ENCODE results near the gene PAPSS1.
"Not testable (repeated sequence)": the region's sequence is repeated elsewhere in the genome, so short reads cannot be mapped to it uniquely, and the experiment has no call there.

Gene PAPSS1

DNA sequence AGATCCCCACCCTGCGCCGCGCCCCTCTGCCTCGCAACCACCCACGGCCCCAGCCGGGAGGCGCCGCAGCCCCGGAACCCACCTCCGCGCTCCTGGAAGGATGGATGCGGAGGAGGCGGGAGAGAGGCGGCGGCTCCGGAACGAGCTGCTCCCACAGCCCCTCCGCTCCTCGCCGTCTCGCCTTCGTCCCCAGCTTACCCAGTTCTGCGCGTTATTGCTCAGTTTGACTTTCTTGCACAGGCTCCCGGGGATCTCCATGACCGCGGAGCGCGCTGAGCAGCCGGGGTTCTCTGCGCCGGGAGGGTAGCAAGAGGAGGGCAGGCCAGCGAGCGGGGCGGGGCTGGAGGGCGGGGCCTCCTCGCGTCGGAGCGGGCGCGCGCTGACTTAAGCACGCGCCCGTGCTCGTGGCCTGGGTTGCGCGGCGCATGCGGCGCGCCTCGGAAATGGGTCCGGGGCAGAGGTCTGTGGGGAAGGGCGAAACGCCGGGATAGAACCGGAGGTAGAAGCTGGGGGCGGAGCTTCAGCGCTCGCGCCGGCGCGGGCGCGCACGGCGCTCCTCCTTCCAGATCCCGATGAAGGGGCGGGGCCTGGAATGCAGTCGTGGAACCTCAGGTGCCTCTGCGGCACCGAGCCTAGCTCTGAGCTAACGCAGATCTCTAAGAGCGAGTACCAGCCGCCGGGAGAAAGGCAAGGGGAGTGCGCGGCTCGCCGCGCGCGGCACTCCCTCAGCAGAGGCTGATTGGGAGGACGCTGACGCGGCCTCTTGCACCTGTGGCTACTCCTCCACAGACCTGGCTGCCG lies at the start of gene PAPSS1:
PAPSS1 (minus strand) TSS at position 313 of the 801 bp plus-strand sequence; CDS start at position 258, 55 bp downstream.
- DNase-seq (ENCODE audit: low read depth), result peak; percentile 85

DNA sequence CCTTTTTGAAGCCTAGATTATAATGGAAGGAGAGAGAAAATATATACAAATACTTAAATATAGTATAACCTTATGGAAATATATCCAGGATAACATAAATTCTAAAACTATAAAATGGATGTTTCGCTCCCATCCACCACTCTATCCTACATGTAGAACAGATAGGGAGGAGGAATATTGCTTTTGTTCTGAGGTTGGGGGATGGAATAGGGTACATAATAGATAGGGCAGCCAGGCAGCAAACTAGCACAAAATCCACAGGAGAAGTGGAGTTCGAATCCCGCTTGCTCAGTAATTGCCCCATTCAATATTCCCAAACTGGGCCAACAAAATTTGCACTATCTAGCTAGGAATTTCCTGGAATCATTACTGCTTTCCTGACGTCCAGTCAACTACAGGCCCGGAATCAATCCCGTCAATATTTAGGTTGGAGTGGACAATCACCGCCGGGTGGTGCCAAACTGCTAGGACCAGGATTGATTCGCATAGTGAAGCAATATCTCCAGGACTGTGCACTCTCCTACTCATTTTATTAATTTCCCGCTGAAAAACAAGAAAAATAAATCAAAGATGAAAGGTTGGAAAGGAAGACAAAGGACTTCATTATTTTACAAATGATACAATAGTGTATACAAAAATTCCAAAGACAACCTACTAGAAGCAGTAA lies 40.4 kb upstream of the PAPSS1 start:
- no peak for DNase-seq (ENCODE audit: low read depth)

DNA sequence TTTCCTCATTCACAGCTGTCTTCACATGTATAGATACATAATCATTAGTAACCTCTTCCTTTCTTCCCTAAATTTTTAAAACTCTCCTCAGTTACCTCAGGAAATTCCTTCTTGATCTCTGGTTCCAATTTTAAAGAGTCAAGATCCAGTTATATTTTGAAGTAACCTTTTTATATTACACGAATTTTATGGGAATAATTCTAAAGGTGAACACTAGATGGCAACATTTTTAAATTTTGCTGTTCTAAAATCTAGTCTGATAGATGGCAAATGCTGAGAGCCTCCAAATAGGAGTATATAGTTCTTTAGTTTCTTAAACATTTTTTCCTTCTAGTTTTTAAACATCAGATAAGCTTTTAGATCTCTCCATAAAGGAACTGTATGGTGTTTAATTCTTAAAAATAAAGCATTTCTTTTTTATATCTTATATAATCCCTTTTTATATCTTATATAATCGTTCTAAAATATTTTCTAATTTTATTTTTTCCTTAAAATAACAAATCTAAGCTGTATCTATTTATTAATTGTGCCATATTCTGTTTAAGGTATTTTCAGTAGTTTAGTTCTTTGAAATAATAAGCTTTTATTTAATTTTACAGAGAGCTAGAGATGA lies 37.9 kb upstream of the PAPSS1 start:
- no peak for DNase-seq (ENCODE audit: low read depth)

DNA sequence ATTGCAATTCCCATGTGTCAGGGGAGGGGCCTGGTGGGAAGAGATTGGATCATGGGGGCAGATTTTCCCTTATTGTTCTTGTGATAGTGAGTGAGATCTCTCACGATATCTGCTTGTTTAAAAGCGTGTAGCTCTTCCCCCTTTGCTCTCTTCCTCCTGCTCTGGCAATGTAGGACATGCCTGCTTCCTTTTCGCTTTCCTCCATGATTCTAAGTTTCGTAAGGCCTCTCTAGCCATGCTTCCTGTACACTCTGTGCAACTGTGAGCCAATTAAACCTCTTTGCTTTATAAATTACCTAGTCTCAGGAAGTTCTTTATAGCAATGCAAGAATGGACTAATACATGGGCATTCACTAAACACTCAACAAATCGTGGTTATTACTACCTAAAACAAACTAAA lies 37.2 kb upstream of the PAPSS1 start:
- DNase-seq (ENCODE audit: low read depth), result no peak

DNA sequence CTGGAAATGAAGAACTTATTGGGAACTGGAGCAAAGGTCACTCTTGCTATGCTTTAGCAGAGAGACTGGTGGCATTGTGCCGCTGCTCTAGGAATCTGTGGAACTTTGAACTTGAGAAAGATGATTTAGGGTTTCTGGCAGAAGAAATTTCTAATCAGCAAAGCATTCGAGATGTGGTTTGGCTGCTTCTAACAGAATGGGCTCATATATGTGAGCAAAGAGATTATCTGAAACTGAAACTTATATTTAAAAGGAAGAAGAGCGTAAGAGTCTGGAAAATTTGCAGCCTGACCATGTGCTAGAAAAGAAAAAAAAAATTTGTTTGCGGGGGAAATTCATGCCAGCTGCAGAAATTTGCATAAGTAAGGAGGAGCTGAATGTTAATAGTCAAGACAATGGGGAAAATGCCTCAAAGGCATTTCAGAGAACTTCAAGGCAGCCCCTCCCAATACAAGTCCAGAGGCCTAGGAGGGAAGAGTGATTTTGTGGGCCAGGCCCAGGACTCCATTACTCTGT lies 35.9 kb upstream of the PAPSS1 start:
- DNase-seq (ENCODE audit: low read depth), result no peak

- no peak for DNase-seq (ENCODE audit: low read depth)
These were observed 31.6 kb upstream of the PAPSS1 start for GRCh38 chr4:107751670-107752069.

DNA sequence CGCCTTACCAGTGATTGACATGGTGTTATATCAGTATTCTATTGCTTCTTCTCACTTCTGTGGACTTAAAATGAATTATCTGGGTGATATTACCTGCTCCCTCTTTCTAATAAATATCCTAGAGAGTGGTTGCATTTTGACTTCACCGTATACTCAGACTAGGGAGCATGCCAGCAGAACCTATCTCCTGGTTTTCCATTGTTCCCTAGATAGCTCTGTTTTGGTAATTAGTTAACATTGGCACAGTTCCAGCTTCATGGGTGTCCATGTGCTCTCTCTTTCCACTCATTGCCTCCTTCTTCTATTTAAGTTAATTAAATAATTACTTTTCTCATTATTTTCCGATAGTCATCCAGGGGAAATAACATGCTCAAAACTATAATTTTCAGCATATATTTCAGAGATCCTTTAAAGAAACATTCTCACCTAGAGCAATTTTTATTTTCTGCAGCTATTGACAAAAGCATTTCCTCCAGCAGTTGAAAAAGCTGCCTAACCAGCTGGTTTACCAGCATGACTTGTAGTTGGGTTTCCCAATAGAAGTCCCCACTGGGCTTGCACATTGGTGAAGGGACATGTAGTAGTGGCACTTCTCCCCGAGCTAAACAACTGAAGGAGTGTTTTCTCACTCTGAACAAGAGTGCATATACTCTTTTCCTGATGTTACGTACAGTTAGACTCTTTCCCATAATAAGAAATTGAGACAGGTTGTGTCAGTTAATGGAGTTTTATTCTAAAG lies 27.9 kb upstream of the PAPSS1 start:
- no peak for DNase-seq (ENCODE audit: low read depth)

DNA sequence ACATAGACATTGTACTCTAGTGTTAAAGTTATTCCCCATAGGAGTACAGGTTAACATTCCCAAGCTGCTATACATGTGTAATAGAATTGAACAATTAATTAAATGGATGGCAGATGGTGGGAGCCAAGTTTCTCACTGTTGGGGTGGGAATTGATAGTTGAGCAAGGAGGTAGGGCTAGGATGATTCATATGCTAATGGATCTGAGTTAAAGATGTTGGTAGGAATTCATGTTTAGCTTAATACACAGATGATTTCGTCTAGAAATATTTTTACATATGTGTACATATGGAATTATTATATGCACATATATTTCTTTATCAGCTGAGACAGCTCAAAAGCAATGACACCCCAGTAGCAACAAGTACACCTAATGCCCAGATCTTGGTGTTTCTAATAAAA lies 26.1 kb upstream of the PAPSS1 start:
- no peak for DNase-seq (ENCODE audit: low read depth)

DNA sequence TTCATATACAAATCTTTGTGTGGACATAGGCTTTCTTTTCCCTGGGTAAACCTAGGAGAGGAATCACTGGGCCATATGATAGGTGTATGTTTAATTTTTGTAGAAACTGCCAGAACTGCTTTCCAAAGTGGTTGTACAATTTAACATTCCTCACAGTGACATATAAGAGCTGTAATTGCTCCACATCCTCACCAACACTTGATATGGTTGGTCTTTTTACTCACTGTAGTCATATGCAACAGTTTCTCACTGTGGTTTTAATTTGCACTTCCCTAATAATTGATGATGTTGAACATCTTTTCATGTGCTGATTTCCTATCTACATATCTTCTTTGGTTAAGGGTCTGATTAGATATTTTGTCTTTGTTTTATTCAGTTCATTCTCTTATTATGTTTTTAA lies 24.5 kb upstream of the PAPSS1 start:
- no peak for DNase-seq (ENCODE audit: low read depth)

DNA sequence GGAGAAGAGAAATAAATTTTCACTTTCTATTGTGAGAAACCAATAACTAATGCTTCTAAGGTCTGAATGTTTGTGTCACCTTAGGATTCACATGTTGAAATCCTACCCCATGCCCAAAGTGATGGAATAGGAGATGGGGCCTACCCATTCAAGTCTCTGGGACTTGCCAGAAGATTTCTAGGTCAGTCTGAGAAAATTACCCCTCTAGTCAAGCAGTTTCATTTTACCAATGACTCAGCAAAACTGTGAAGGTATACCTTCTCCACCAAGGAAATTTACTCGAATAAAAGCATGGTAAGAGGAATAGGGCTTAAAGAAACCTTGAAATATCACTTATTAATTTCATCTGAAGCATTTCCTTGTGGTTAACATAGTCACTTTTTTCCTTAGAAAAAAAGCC lies 23.5 kb upstream of the PAPSS1 start:
- no peak for DNase-seq (ENCODE audit: low read depth)

DNA sequence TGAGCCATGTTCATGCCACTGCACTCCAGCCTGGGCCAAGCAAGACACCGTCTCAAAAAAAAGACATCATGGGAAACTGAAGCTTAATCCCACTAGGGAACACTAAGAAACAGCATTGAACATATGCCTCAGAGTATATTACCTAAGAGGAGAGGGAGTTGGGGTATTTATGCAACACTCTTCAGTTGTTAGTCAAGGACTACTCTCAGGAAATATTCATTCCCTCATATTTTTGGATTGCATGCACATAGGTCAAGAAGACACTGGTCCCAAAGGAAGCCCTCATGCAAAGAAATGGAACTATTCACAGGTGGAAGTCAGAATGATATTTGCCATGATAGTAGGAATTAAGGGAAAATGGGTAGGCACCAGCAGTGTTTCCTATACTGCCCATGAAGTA lies 22.8 kb upstream of the PAPSS1 start:
- no peak for DNase-seq (ENCODE audit: low read depth)

GRCh38 chr4:107742196-107742595 lies 22.2 kb upstream of the PAPSS1 start:
- DNase-seq (ENCODE audit: low read depth), result no peak

- no peak for DNase-seq (ENCODE audit: low read depth)
These were observed 21.1 kb upstream of the PAPSS1 start for GRCh38 chr4:107740950-107741701.

- no peak for DNase-seq (ENCODE audit: low read depth)
These were observed 20.3 kb upstream of the PAPSS1 start for GRCh38 chr4:107740381-107740780.

DNA sequence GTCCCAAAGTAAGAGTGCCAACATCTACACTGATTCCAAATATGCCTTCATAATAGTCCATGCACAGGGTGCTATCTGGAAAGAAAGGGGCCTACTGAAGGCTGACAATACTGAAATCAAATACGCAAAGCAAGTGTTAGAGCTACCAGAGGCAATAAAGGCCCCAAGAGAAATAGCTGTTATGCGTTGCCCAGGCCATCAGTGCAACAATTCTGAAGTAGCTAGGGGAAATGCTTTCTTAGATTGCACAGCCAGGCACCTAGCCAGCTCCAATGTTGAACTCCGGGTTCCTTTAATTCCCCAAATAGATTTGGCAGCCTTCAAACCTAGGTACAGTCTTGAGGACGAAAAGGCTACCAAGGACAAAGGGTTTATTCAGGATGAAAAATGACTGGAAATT lies 17.4 kb upstream of the PAPSS1 start:
- no peak for DNase-seq (ENCODE audit: low read depth)

GRCh38 chr4:107736924-107737448 lies 17.0 kb upstream of the PAPSS1 start:
- no peak for DNase-seq (ENCODE audit: low read depth)

GRCh38 chr4:107736037-107736436 lies 16.0 kb upstream of the PAPSS1 start:
- no peak for DNase-seq (ENCODE audit: low read depth)

DNA sequence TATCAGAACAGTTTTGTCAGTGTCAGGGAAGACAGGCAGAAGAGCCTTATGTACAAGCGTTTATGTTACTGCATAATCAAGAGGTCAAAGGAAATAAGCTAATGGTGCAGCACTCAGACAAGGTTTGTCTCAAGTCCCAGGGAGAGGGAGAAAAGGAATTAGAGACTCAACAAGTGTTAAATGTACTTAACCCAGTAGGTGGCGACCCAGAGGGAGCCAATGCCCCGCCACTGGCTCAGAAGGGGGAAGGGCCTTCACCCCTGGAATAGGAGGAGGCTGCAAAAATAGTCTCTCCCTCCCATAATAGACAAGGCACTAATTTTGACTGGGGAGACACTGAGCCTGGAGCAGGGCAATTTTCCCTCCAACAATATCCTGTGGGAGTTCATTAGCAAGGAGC lies 14.1 kb upstream of the PAPSS1 start:
- no peak for DNase-seq (ENCODE audit: low read depth)

GRCh38 chr4:107733431-107733925 lies 13.4 kb upstream of the PAPSS1 start:
- DNase-seq (ENCODE audit: low read depth), result no peak

DNA sequence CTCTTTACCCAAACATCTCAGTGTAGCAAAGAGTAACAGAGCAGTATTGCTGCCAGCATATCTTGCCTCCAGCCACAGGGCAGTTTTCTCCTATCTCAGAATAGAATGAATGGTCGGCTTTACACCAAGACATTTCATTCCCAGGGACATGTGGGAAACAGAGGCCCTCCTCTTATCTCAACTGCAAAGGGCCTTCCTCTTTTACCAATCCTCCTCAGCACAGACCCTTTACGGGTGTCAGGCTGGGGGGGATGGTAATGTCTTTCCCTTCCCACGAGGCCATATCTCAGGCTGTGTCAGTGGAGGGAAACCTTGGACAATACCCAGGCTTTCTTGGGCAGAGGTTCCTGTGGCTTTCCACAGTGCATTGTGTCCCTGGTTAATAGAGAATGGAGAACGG lies 9.0 kb upstream of the PAPSS1 start:
- DNase-seq (ENCODE audit: low read depth), result not testable (repeated sequence)
